PFSK-1 (cell line): ENCODE results near the gene SP4.

ENCODE experiments used
- FOXP2 ChIP-seq: optimal IDR thresholded peaks from 2 replicates; pipeline ENCODE3; 2011; ENCODE audit warnings: borderline replicate concordance, control low read depth, inconsistent platforms; ENCODE audit not compliant: insufficient read depth; ENCODE audit errors: extremely low read length, extremely low read depth
- POLR2AphosphoS5 ChIP-seq: IDR thresholded peaks from 2 replicates; pipeline ENCODE4 v1.6.1; 2012; ENCODE audit warnings: low read depth, mild to moderate bottlenecking, control low read depth, low read length, moderate library complexity
- SIN3A ChIP-seq: IDR thresholded peaks from 2 replicates; pipeline ENCODE4 v1.6.1; 2012; ENCODE audit warnings: mild to moderate bottlenecking, low read length, moderate library complexity, borderline replicate concordance; ENCODE audit not compliant: insufficient read depth
- TAF1 ChIP-seq: IDR thresholded peaks from 2 replicates; pipeline ENCODE4 v1.6.1; 2012; ENCODE audit warnings: low read length, control low read depth, borderline replicate concordance; ENCODE audit not compliant: insufficient read depth
- TF ChIP-seq, protein P1 (sequence below), 2 experiments: IDR thresholded peaks; 2 replicates each; pipeline versions ENCODE4 v1.6.1 to v1.8.0; 2011 to 2012; ENCODE audit warnings: low read depth in 2 of 2, low read length in 2 of 2, control low read depth in 1 of 2, inconsistent platforms in 1 of 2, mild to moderate bottlenecking in 1 of 2, moderate library complexity in 1 of 2; ENCODE audit not compliant: insufficient read depth in 1 of 2

SP4 gene

GRCh38 chr7:21469894-21470293 is 42.0 kb downstream of the SP4 start:
- TF ChIP-seq FOXP2 = no peak
- TF ChIP-seq, protein P1, sequence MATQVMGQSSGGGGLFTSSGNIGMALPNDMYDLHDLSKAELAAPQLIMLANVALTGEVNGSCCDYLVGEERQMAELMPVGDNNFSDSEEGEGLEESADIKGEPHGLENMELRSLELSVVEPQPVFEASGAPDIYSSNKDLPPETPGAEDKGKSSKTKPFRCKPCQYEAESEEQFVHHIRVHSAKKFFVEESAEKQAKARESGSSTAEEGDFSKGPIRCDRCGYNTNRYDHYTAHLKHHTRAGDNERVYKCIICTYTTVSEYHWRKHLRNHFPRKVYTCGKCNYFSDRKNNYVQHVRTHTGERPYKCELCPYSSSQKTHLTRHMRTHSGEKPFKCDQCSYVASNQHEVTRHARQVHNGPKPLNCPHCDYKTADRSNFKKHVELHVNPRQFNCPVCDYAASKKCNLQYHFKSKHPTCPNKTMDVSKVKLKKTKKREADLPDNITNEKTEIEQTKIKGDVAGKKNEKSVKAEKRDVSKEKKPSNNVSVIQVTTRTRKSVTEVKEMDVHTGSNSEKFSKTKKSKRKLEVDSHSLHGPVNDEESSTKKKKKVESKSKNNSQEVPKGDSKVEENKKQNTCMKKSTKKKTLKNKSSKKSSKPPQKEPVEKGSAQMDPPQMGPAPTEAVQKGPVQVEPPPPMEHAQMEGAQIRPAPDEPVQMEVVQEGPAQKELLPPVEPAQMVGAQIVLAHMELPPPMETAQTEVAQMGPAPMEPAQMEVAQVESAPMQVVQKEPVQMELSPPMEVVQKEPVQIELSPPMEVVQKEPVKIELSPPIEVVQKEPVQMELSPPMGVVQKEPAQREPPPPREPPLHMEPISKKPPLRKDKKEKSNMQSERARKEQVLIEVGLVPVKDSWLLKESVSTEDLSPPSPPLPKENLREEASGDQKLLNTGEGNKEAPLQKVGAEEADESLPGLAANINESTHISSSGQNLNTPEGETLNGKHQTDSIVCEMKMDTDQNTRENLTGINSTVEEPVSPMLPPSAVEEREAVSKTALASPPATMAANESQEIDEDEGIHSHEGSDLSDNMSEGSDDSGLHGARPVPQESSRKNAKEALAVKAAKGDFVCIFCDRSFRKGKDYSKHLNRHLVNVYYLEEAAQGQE (IDR thresholded peaks at IDR 0.05; ENCODE audit: insufficient read depth in 1 of 2, low read depth in 2 of 2, low read length in 2 of 2) = no peak
- TF ChIP-seq SIN3A = no peak
- no peak for TF ChIP-seq TAF1
- no peak for TF ChIP-seq POLR2AphosphoS5

DNA sequence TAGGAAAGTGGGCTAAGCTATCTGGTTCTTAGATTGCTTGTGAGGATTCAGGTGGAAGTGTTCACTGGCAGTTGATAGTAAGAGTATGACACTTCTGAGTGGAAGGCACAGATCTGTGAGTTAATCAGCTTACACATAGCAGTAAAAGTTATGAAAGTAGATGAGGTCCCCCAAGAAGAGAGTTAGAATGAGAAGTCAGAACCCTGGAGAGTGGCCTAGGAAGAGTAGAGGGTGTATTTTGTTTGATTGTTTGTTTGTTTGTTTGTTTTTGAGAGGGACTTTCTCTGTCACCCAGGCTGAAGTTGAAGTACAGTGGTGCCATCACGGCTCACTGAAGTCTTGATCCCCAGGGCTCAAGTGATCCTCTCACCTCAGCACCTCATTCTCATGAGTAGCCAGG is 44.1 kb downstream of the SP4 start:
- no peak for TF ChIP-seq POLR2AphosphoS5
- TF ChIP-seq FOXP2 = no peak
- TF ChIP-seq TAF1 = no peak
- TF ChIP-seq, protein P1 (IDR thresholded peaks at IDR 0.05; ENCODE audit: insufficient read depth in 1 of 2, low read depth in 2 of 2, low read length in 2 of 2) = no peak
- TF ChIP-seq SIN3A = no peak

DNA sequence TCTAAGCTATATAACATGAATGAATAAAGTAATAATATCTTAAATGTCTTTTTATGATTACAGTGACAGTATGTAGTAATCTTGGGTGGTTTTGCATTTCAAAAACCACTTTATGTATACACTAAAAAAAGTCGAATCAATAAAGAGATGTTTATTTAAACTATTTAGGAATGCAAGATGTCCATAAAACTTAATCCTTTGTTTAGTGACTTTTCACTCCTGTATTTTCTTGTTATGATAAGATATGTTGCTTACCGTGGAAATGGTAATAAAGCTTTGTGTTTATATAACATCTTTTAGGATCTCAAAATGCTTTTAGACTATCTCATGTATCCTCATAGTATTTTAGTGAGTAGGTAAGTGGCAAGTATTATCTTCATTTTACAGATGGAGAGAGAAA is 48.5 kb downstream of the SP4 start:
- no peak for TF ChIP-seq SIN3A
- TF ChIP-seq TAF1 = no peak
- TF ChIP-seq, protein P1 (IDR thresholded peaks at IDR 0.05; ENCODE audit: insufficient read depth in 1 of 2, low read depth in 2 of 2, low read length in 2 of 2) = no peak
- TF ChIP-seq FOXP2 = no peak
- no peak for TF ChIP-seq POLR2AphosphoS5

- TF ChIP-seq TAF1 (no peak), FOXP2 (no peak)
- TF ChIP-seq, protein P1 (IDR thresholded peaks at IDR 0.05; ENCODE audit: insufficient read depth in 1 of 2, low read depth in 2 of 2, low read length in 2 of 2) = no peak
Observed at GRCh38 chr7:21480693-21481403, 53.0 kb downstream of the SP4 start.

DNA sequence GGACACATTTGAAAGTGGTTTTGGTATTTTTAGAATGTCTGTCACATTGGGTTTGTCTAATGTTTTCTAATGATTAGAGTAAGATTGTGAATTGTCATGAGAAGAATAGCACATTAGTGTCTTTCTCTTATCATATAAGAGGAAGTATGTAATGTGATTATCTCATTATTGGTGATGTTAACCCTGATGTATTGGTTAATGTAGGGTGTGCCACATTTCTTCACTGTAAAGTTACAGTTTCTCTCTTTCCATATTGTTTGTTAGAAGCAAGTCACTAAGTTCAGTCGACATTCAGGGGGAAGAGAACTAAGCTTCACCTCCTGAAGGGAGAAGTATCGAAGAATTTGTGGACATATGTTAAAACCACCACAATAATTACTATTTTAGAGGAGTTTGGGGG is 58.6 kb downstream of the SP4 start:
- TF ChIP-seq SIN3A (no peak), FOXP2 (no peak), TAF1 (no peak), POLR2AphosphoS5 (no peak)
- TF ChIP-seq, protein P1 (IDR thresholded peaks at IDR 0.05; ENCODE audit: insufficient read depth in 1 of 2, low read depth in 2 of 2, low read length in 2 of 2) = no peak
